HepG2 (cell line): ENCODE measurements around the gene DENND2A. TPM values are rescaled to one million over a fixed set of nuclear protein-coding genes. Genes with fewer than 3 reads are reported as not detected.

Experiments used
- ATAC-seq: fragments of 200-7000 bp; cut with Tn5 transposase; 3 replicates; pipeline ENCODE4 v1.9.1; 2020; ENCODE audit warnings: mild to moderate bottlenecking, moderate library complexity
- BruUV-seq: library from RNA; stranded (reverse); fragments of 400-500 nt; replicated peaks from 2 replicates; lab custom pipeline; 2021; lab: Mats Ljungman, UMichigan
- CTCF ChIA-PET: fragments of 300-600 bp; formaldehyde crosslinking; extraction: SDS; loops from one replicate; lab custom pipeline; 2021; ENCODE audit warnings: low total read pairs, inconsistent platforms, low intra/inter-chr PET ratio; lab: Yijun Ruan, JAX
- POLR2A ChIA-PET: fragments of 350-600 bp; sonication (Branson Sonifier 250); formaldehyde crosslinking; loops from one replicate; lab custom pipeline; 2020; ENCODE audit warnings: antibody characterized with exemption, inconsistent platforms; lab: Yijun Ruan, JAX
- DNase-seq: peaks from one replicate; pipeline ENCODE4 v3.0.0-alpha.2; 2015; ENCODE audit warnings: low spot score
- FAIRE-seq: peaks from 3 replicates; lab custom pipeline; 2011; peaks lifted over from hg19 to GRCh38; lab: Jason Lieb, UNC
- H2AFZ ChIP-seq: one replicate; pipeline ENCODE4 v1.6.1; 2011; ENCODE audit warnings: low read length, inconsistent platforms
- H3K27ac ChIP-seq: fragments of 300-600 bp; 3 replicates; pipeline ENCODE4 v1.8.0; 2011; ENCODE audit warnings: mixed run types, mild to moderate bottlenecking, mixed read lengths, low read length, inconsistent platforms; ENCODE audit not compliant: insufficient read depth; ENCODE audit errors: extremely low read length
- H3K27me3 ChIP-seq, 2 experiments: fragments of 200-600 bp in 1 of 2; 2 replicates in 1 of 2; 3 replicates in 1 of 2; pipeline versions ENCODE4 v1.6.0 to v1.8.0; 2011; ENCODE audit warnings: low read length in 2 of 2, mild to moderate bottlenecking in 2 of 2, moderate library complexity in 2 of 2, inconsistent platforms in 1 of 2; ENCODE audit not compliant: insufficient read depth in 2 of 2, control insufficient read depth in 1 of 2
- H3K36me3 ChIP-seq, 2 experiments: fragments of 200-600 bp in 1 of 2; replicated peaks in 1 of 2; 2 replicates in 1 of 2; 3 replicates in 1 of 2; pipeline versions ENCODE4 v1.5.1 to v1.8.0; 2011; ENCODE audit warnings: low read length in 2 of 2, inconsistent platforms in 1 of 2; ENCODE audit not compliant: insufficient read depth in 2 of 2, control insufficient read depth in 1 of 2
- H3K4me1 ChIP-seq: 2 replicates; pipeline ENCODE4 v1.5.1; 2012; ENCODE audit warnings: low read length, inconsistent platforms; ENCODE audit not compliant: insufficient read depth
- H3K4me2 ChIP-seq: 2 replicates; pipeline ENCODE4 v1.6.0; 2011; ENCODE audit warnings: low read depth, low read length, inconsistent platforms
- H3K4me3 ChIP-seq, 3 experiments: fragments of 200-600 bp in 1 of 3; sonication (generic), shearing (Covaris generic) in 1 of 3; replicated peaks in 1 of 3; 2 replicates each; pipeline ENCODE4 v1.5.1; 2011 to 2016; ENCODE audit warnings: low read length in 3 of 3, inconsistent platforms in 2 of 3, low read depth in 2 of 3, mild to moderate bottlenecking in 2 of 3, control low read depth in 1 of 3, mixed read lengths in 1 of 3; ENCODE audit not compliant: insufficient read depth in 1 of 3
- H3K79me2 ChIP-seq: one replicate; pipeline ENCODE4 v1.6.1; 2011; ENCODE audit warnings: low read length, inconsistent platforms; ENCODE audit not compliant: insufficient read depth
- H3K9ac ChIP-seq: 2 replicates; pipeline ENCODE4 v1.6.0; 2011; ENCODE audit warnings: mild to moderate bottlenecking, low read depth, low read length, inconsistent platforms; ENCODE audit not compliant: insufficient read depth
- H3K9me3 ChIP-seq: 2 replicates; pipeline ENCODE4 v1.5.1; 2012; ENCODE audit warnings: mild to moderate bottlenecking, low read length
- H4K20me1 ChIP-seq: 2 replicates; pipeline ENCODE4 v1.6.0; 2011; ENCODE audit warnings: inconsistent platforms, mild to moderate bottlenecking, low read length, moderate library complexity; ENCODE audit not compliant: insufficient read depth
- BHLHE40 ChIP-seq: IDR thresholded peaks from 2 replicates; pipeline ENCODE4 v1.6.1; 2011; ENCODE audit warnings: low read length, improper control_type of control experiment
- SKI ChIP-seq: fragments of 450-650 bp; IDR thresholded peaks from one replicate; pipeline ENCODE4 v1.6.1; 2018; ENCODE audit warnings: mild to moderate bottlenecking; ENCODE audit not compliant: partially characterized antibody
- SP140L ChIP-seq: sonication (generic); formaldehyde crosslinking; IDR thresholded peaks from 2 replicates; pipeline ENCODE4 v1.4.0; 2020; ENCODE audit warnings: missing genetic modification reagents, borderline replicate concordance
- TBX2 ChIP-seq: sonication (generic); formaldehyde crosslinking; IDR thresholded peaks from 2 replicates; pipeline ENCODE4 v1.5.0; 2020; ENCODE audit warnings: missing genetic modification reagents, mild to moderate bottlenecking, borderline replicate concordance
- WIZ ChIP-seq: sonication (generic); formaldehyde crosslinking; IDR thresholded peaks from 2 replicates; pipeline ENCODE4 v1.5.1; 2020; ENCODE audit warnings: mild to moderate bottlenecking, missing genetic modification reagents
- ZBTB40 ChIP-seq, 2 experiments: fragments of 450-650 bp in 1 of 2; sonication (generic) in 1 of 2; formaldehyde crosslinking in 1 of 2; IDR thresholded peaks; 2 replicates each; pipeline versions ENCODE4 v1.6.1 to v1.8.0; 2016 to 2022; ENCODE audit warnings: antibody characterized with exemption in 1 of 2, mild to moderate bottlenecking in 1 of 2, missing genetic modification reagents in 1 of 2
- WGBS: methylation state at CpG from one replicate; pipeline ENCODE4 v1.1.6; 2017; ENCODE audit warnings: low lambda C conversion rate; 5-methylcytosine and 5-hydroxymethylcytosine counted together
- in situ Hi-C: cut with HindIII; loops from 2 replicates; pipeline ENCODE4 v1.10.0; 2017; ENCODE audit warnings: low pct_unique_long_range_greater_than_20kb; ENCODE audit not compliant: extremely low pct_ligation_motif_present
- intact Hi-C: fragments of 100-400 bp; cut with micrococcal nuclease; formaldehyde crosslinking; loops from one replicate; pipeline ENCODE4 v1.10.0; 2022; ENCODE audit not compliant: unreplicated experiment
- polyA plus RNA-seq, 8 experiments: library from polyadenylated mRNA; depleted of rRNA in 3 of 8; stranded (reverse) in 7 of 8; unstranded in 1 of 8; fragments of >200 nt; fragmentation: Illumina TruSeq in 4 of 8; extraction: Trizol in 4 of 8; gene quantifications; 2 replicates each; pipeline versions ENCODE4 v1.2.1 to v1.2.3, GENCODE V29; 2011 to 2016; ENCODE audit warnings: low read depth in 4 of 8, missing spikeins in 1 of 8, mixed read lengths in 1 of 8; ENCODE audit not compliant: insufficient read depth in 1 of 8
- total RNA-seq, 5 experiments: library from RNA; depleted of rRNA; stranded (reverse); fragments of >200 nt; fragmentation: Illumina TruSeq; extraction: Trizol; gene quantifications; 2 replicates each; pipeline ENCODE4 v1.2.3, GENCODE V29; 2016; ENCODE audit warnings: low read depth in 1 of 5

Gene DENND2A
- total and polyA plus RNA-seq, 2 of the 13 experiments (the other 11 are each of a cell fraction or from before 2014, with no cell fraction given), result not detected

GRCh38 chr7:140611641-140612040 lies 29.0 kb downstream of the DENND2A start:
- Histone ChIP-seq H3K9ac (no peak overlapping the region), H3K79me2 (no peaks in the 10 kb centered on the region), H3K9me3 (no peaks in the 10 kb centered on the region), H2AFZ (no peak overlapping the region), H4K20me1 (no peaks in the 10 kb centered on the region), H3K4me1 (no peaks in the 10 kb centered on the region), H3K27ac (no peak overlapping the region), H3K4me3 (no peak overlapping the region), H3K27me3 (0 out of 5 replicates have a peak, but pooled peaks cover 0 to 3% of the 10 kb centered on the region in 2 experiments), H3K36me3 (no peaks in the 10 kb centered on the region), H3K4me2 (no peak overlapping the region)
- no peak for DNase-seq
- intact Hi-C loops, result no loop called here
- in situ Hi-C loops, result no loop called here
- no peak for ATAC-seq
- no peak for FAIRE-seq
- 70% methylated on average over 8 of the region's 8 CpGs for WGBS
- no TSS peak for BruUV-seq
- no peak for TF ChIP-seq TBX2
- no peak for TF ChIP-seq SP140L (CRISPR knock-in tag)
- no peak for TF ChIP-seq BHLHE40
- TF ChIP-seq SKI, result no peak
- CTCF ChIA-PET, result no interaction called here
- POLR2A ChIA-PET, result no interaction called here

- H3K9me3 ChIP-seq, result no peaks in the 10 kb centered on the region
- no peaks in the 10 kb centered on the region for H4K20me1 ChIP-seq
- no peaks in the 10 kb centered on the region for H3K36me3 ChIP-seq
- ChIA-PET POLR2A (no interaction called here), CTCF (no interaction called here)
- no peak overlapping the region for H3K9ac ChIP-seq
- no peaks in the 10 kb centered on the region for H3K4me1 ChIP-seq
- no peak overlapping the region for H2AFZ ChIP-seq
- no TSS peak for BruUV-seq
- ATAC-seq (no peak), DNase-seq (no peak), FAIRE-seq (no peak)
- intact Hi-C loops (no loop called here), in situ Hi-C loops (no loop called here)
- H3K27ac ChIP-seq, result no peak overlapping the region
- H3K4me3 ChIP-seq, result no peak overlapping the region
- 71% methylated on average over 11 of the region's 12 CpGs for WGBS
- H3K4me2 ChIP-seq, result no peak overlapping the region
- no peaks in the 10 kb centered on the region for H3K79me2 ChIP-seq
- H3K27me3 ChIP-seq, result 0 out of 5 replicates have a peak, but pooled peaks cover 0 to 7% of the 10 kb centered on the region in 2 experiments
- no peak for TF ChIP-seq ZBTB40 (IDR thresholded peaks at IDR 0.05)
- no peak for TF ChIP-seq ZBTB40 (CRISPR knock-in tag; IDR thresholded peaks at IDR 0.05)
- TF ChIP-seq WIZ, result no peak
These were observed 30.1 kb downstream of the DENND2A start for GRCh38 chr7:140610204-140611165.
